Kidney (tissue), 22 donors: Measurements from ENCODE around the gene SLC1A2. TPM values are rescaled to one million over a fixed set of nuclear protein-coding genes. Genes with fewer than 3 reads are reported as not detected.

Source experiments
- DNase-seq, 5 donors: peaks; one replicate each; pipeline ENCODE4 v3.0.0-alpha.2; 2013 to 2020
- FAIRE-seq: peaks from 2 replicates; lab custom pipeline; 2012; peaks lifted over from hg19 to GRCh38; lab: Jason Lieb, UNC
- H3K27ac ChIP-seq, 2 donors: one replicate each; pipeline ENCODE4 v1.7.0; 2013; ENCODE audit warnings: low read depth in 2 of 2, low read length in 2 of 2, inconsistent platforms in 1 of 2
- H3K27me3 ChIP-seq: one replicate; pipeline ENCODE4 v1.7.1; 2013; ENCODE audit warnings: low read length, inconsistent platforms; ENCODE audit not compliant: control insufficient read depth, insufficient read depth
- H3K36me3 ChIP-seq, 3 donors: one replicate each; pipeline versions ENCODE4 v1.7.0 to v1.7.1; 2013; ENCODE audit warnings: low read length in 3 of 3, control low read depth in 1 of 3, inconsistent platforms in 1 of 3; ENCODE audit not compliant: insufficient read depth in 3 of 3, control insufficient read depth in 2 of 3
- H3K4me1 ChIP-seq, 3 donors: one replicate each; pipeline versions ENCODE4 v1.7.0 to v1.7.1; 2013; ENCODE audit warnings: low read length in 3 of 3, inconsistent platforms in 1 of 3, low read depth in 1 of 3; ENCODE audit not compliant: control insufficient read depth in 2 of 3, insufficient read depth in 2 of 3
- H3K4me3 ChIP-seq, 3 donors: one replicate each; pipeline versions ENCODE4 v1.7.0 to v1.8.1; 2013; ENCODE audit warnings: low read length in 3 of 3, control low read depth in 1 of 3, inconsistent platforms in 1 of 3
- H3K9ac ChIP-seq, 3 donors: one replicate each; pipeline versions ENCODE4 v1.7.0 to v1.7.1; 2013; ENCODE audit warnings: low read length in 3 of 3, control low read depth in 1 of 3, inconsistent platforms in 1 of 3
- H3K9me3 ChIP-seq, 3 donors: one replicate each; pipeline versions ENCODE4 v1.7.0 to v1.7.1; 2013; ENCODE audit warnings: low read length in 3 of 3, control low read depth in 1 of 3, inconsistent platforms in 1 of 3; ENCODE audit not compliant: control insufficient read depth in 2 of 3, insufficient read depth in 1 of 3
- intact Hi-C: fragments of 100-400 bp; cut with DNase I; formaldehyde crosslinking; loops from one replicate; pipeline ENCODE4 v1.11.1; 2022
- long read RNA-seq, 10 donors: library from polyadenylated mRNA in 1 of 10; unstranded in 1 of 10; transcript quantifications; one replicate each; pipeline ENCODE4 v2.0.0 and lab custom pipeline, GENCODE V29; 2021 to 2026
- polyA plus RNA-seq: library from polyadenylated mRNA; stranded (reverse); fragments of 350-450 nt; fragmentation: Illumina TruSeq; extraction: RNeasy Lipid Tissue Mini Kit (QIAGEN cat#74804); gene quantifications from one replicate; pipeline ENCODE4 v1.2.3, GENCODE V29; 2014; ENCODE audit warnings: low read depth, low replicate concordance; ENCODE audit not compliant: insufficient read depth
- total RNA-seq: library from RNA; stranded (reverse); fragmentation: NEBNext Ultra II Directional; extraction: Animal tissue kit (Norgen Biotek cat#: 25700); gene quantifications from one replicate; pipeline ENCODE4 v1.2.1, GENCODE V29; 2021
- TF ChIP-seq, protein P1 (sequence below): IDR thresholded peaks from 3 replicates; pipeline ENCODE4 v1.5.1; 2012; ENCODE audit warnings: mild to moderate bottlenecking, moderate library complexity, borderline replicate concordance; ENCODE audit not compliant: insufficient read depth; ENCODE audit errors: extremely low read depth
- donor health status: control.
- donor health status: control.
- donor health status: control.
- donor health status: control.
- donor health status: control.
- donor health status: DM: yes; HTN: yes; CAD: no.
- donor health status: Normal renal cell carcinoma (clear cell type).

Gene SLC1A2
- total RNA-seq (0.28 TPM), polyA plus RNA-seq (0.11 TPM)
- long read RNA-seq, donor 1 = 0 reads
- long read RNA-seq, donor 2 = 0 reads
- long read RNA-seq, donor 3 = 0 reads
- long read RNA-seq, donor 4 = 0 reads
- long read RNA-seq, donor 5 = 0 reads
- long read RNA-seq, donor 6 = 0 reads
- long read RNA-seq, donor 7 = 0 reads
- long read RNA-seq, donor 8 = 0 reads
- long read RNA-seq, donor 9 = 0 reads
- long read RNA-seq, donor 10 = 0 reads

DNA sequence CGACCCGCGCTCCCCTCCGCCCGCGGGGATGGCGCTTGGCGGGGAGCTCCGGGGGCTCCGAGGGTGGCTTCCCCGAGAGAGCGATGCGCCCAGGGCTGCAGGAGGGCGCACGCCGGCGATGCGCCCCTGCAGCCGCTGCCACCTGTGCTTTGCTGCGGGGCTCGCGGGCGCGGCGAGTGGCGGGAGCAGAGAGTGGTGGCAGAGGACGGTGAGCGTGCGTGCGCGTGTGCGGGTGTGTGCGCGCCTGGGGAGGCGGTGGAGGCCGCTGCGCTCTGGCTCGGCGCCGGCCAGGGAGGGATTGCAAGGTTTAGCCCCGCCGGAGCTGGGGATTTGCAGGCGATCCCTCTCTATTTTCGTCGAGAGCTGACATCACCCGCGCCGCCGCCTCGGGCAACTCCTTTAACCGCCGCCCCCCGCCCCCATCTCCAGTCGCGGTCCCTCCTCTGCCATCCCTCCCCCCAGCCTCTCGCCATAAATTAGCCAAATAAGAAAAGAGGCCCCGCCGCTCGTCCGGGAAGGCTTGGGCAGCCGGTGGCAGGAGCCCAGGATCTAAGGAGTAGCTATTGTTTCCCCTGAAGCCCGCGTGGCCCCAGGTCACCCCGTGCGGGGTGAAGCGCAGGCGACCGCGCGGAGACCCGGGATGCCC is at the start of gene SLC1A2:
SLC1A2 (minus strand) TSS at position 375 of the 646 bp plus-strand sequence. CDS start 592 bp downstream, outside the sequence.
- Histone ChIP-seq H3K36me3 (no peaks in the 10 kb centered on the region), H3K27me3 (peaks cover 29% of the 10 kb centered on the region), H3K4me3 (peak within 1 kb of the TSS in 1 of 3 donors; percentile 32), H3K27ac (no peak within 1 kb of the TSS), H3K9ac (no peak within 1 kb of the TSS), H3K4me1 (peaks cover 0 to 3% (median 0%) of the 10 kb centered on the region in 3 donors), H3K9me3 (no peaks in the 10 kb centered on the region)
- TF ChIP-seq, protein P1, sequence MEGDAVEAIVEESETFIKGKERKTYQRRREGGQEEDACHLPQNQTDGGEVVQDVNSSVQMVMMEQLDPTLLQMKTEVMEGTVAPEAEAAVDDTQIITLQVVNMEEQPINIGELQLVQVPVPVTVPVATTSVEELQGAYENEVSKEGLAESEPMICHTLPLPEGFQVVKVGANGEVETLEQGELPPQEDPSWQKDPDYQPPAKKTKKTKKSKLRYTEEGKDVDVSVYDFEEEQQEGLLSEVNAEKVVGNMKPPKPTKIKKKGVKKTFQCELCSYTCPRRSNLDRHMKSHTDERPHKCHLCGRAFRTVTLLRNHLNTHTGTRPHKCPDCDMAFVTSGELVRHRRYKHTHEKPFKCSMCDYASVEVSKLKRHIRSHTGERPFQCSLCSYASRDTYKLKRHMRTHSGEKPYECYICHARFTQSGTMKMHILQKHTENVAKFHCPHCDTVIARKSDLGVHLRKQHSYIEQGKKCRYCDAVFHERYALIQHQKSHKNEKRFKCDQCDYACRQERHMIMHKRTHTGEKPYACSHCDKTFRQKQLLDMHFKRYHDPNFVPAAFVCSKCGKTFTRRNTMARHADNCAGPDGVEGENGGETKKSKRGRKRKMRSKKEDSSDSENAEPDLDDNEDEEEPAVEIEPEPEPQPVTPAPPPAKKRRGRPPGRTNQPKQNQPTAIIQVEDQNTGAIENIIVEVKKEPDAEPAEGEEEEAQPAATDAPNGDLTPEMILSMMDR = no peak
- DNase-seq (peak in 4 of 5 donors; percentile 29 to 77 (median 56)), FAIRE-seq (no peak)
- intact Hi-C loops = no loop called here

DNA sequence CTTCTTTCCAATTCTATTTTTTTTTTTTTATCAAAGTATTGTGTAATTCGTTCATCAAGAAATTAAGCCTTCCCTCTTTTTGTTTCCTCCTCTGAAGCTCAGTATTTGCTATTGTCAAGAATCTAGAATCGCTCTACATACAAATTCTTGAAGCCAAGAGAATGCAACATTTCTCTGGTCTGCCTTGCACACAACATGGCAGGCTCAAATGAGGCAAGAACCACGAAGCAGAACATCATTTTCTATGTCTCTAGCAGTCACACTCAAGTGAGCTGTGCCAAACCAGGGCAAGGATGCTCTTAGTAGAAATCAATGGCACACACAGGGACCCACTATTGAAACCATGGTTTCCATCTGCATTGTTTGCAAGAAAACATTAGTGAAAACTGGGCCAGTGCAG is 46.7 kb upstream of the SLC1A2 start:
- no peaks in the 10 kb centered on the region for H3K36me3 ChIP-seq
- no peak for FAIRE-seq
- no peak overlapping the region for H3K4me3 ChIP-seq
- no peaks in the 10 kb centered on the region for H3K4me1 ChIP-seq
- TF ChIP-seq, protein P1 = no peak
- no peak overlapping the region for H3K9ac ChIP-seq
- no peaks in the 10 kb centered on the region for H3K27me3 ChIP-seq
- no peaks in the 10 kb centered on the region for H3K9me3 ChIP-seq
- intact Hi-C loops = no loop called here
- no peak for DNase-seq
- no peak overlapping the region for H3K27ac ChIP-seq

DNA sequence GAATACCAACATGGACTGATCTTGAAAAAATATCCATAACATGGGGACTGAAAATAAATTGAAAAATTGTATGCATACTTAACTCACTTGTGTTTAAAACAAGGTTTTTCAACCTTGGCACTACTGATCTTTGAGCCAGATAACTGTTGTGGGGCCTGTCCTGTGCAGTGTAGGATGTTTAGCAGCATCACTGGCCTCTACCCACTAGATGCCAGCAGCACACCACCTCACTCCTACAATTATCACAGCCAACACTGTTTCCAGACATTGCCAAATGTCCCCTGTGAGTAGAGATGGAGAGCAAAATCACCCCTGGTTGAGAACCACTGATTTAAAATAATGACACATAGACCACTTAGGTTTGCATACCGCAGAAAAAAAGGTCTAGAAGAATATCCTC is 45.0 kb upstream of the SLC1A2 start:
- DNase-seq = no peak
- no peaks in the 10 kb centered on the region for H3K36me3 ChIP-seq
- no peaks in the 10 kb centered on the region for H3K9me3 ChIP-seq
- H3K27ac ChIP-seq = no peak overlapping the region
- no peaks in the 10 kb centered on the region for H3K4me1 ChIP-seq
- TF ChIP-seq, protein P1 = no peak
- no peak for FAIRE-seq
- intact Hi-C loops = no loop called here
- H3K9ac ChIP-seq = no peak overlapping the region
- no peak overlapping the region for H3K4me3 ChIP-seq
- H3K27me3 ChIP-seq = no peaks in the 10 kb centered on the region
